GM12891 (cell line): ENCODE data around the gene SPATS2.

ENCODE experiments used
- PAX5 ChIP-seq: IDR thresholded peaks from 2 replicates; pipeline ENCODE4 v1.6.1; 2011; ENCODE audit warnings: low read length, moderate library complexity, mild to moderate bottlenecking; ENCODE audit not compliant: insufficient read depth, severe bottlenecking
- POLR2A ChIP-seq: IDR thresholded peaks from 2 replicates; pipeline ENCODE4 v1.6.1; 2011; ENCODE audit warnings: low read depth, low read length, control low read depth
- POLR2AphosphoS5 ChIP-seq: IDR thresholded peaks from 2 replicates; pipeline ENCODE4 v1.6.1; 2011; ENCODE audit warnings: low read depth, low read length, control low read depth
- TAF1 ChIP-seq: IDR thresholded peaks from 2 replicates; pipeline ENCODE4 v1.6.1; 2011; ENCODE audit warnings: low read depth, low read length, control low read depth

DNA sequence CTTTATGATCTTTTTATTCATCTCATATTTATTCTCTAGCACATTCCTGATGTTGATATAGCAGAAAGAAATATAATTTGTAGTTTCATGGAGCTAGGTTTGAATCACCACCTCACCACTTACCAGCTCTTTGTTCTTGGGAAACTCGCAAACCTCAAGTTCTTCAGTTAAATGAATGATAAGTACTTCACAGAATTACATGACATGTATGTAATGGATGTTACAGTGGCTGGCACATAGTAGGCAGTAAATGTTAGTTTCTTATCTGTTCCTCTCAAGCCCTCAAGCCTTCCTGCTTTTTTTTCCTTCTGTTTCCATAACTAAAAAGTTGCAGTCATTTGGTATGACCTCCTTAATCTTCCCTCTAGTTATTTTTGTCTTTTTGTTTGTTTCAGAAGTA lies 54.9 kb downstream of the SPATS2 start:
- no peak for TF ChIP-seq POLR2AphosphoS5
- no peak for TF ChIP-seq TAF1
- TF ChIP-seq POLR2A = no peak
- TF ChIP-seq PAX5 = no peak
